Measurements from ENCODE around the gene HCK.

The HCK gene

GRCh38 chr20:32053648-32054047 lies 1.6 kb downstream of the HCK start:
- H3K27ac ChIP-seq, result no peak overlapping the region
- TF ChIP-seq CTCF (conservative IDR thresholded peaks at IDR 0.05), result no peak
- no peak for TF ChIP-seq ZFX (IDR thresholded peaks at IDR 0.05)

- TF ChIP-seq ZFX (IDR thresholded peaks at IDR 0.05) (no peak), CTCF (conservative IDR thresholded peaks at IDR 0.05) (no peak)
- no peak overlapping the region for H3K27ac ChIP-seq
Observed at GRCh38 chr20:32056708-32057483, 4.9 kb downstream of the HCK start.

GRCh38 chr20:32057656-32058184 lies 5.7 kb downstream of the HCK start:
- no peak for TF ChIP-seq CTCF (conservative IDR thresholded peaks at IDR 0.05)
- TF ChIP-seq ZFX (IDR thresholded peaks at IDR 0.05), result no peak
- H3K27ac ChIP-seq, result no peak overlapping the region

- no peak for TF ChIP-seq ZFX (IDR thresholded peaks at IDR 0.05)
- no peak for TF ChIP-seq CTCF (conservative IDR thresholded peaks at IDR 0.05)
- no peak overlapping the region for H3K27ac ChIP-seq
Observed at GRCh38 chr20:32059189-32059588, 7.1 kb downstream of the HCK start.

- H3K27ac ChIP-seq, result no peak overlapping the region
- TF ChIP-seq CTCF (conservative IDR thresholded peaks at IDR 0.05), result no peak
- TF ChIP-seq ZFX (IDR thresholded peaks at IDR 0.05), result no peak
Observed at GRCh38 chr20:32062776-32063170, 10.7 kb downstream of the HCK start.

- no peak overlapping the region for H3K27ac ChIP-seq
- TF ChIP-seq ZFX (IDR thresholded peaks at IDR 0.05) (no peak), CTCF (conservative IDR thresholded peaks at IDR 0.05) (no peak)
Observed at GRCh38 chr20:32063695-32064094, 11.7 kb downstream of the HCK start.

GRCh38 chr20:32064667-32065066 lies 12.6 kb downstream of the HCK start:
- TF ChIP-seq ZFX (IDR thresholded peaks at IDR 0.05) (no peak), CTCF (conservative IDR thresholded peaks at IDR 0.05) (no peak)
- H3K27ac ChIP-seq, result no peak overlapping the region

Data from C4-2B (cell line).